ENCODE data around the gene PLCH2.

DNA sequence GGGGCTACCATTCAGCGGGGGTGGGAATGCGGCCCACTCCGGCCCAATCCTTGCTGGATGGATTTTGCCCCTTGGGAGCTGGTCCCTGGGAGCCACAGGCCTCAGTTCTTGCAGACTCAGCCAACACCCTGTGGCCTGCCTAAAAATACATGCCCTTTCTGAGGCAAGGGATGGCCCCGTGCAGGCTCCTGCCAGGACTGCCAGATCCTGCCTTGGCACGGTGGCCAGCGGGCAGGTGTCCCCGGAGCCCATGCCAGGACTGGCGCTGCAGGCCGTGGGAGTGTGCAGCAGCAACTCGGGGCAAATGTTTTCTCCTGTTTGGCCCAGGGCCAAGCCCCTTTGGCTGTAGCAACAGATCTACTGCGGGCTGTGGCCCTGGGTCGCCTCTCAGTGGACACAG, 51.9 kb downstream of the PLCH2 start:
- TF ChIP-seq, protein P1, sequence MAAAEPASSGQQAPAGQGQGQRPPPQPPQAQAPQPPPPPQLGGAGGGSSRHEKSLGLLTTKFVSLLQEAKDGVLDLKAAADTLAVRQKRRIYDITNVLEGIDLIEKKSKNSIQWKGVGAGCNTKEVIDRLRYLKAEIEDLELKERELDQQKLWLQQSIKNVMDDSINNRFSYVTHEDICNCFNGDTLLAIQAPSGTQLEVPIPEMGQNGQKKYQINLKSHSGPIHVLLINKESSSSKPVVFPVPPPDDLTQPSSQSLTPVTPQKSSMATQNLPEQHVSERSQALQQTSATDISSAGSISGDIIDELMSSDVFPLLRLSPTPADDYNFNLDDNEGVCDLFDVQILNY (CRISPR knock-in tag; conservative IDR thresholded peaks at IDR 0.05) = no peak
- no peak for TF ChIP-seq SRF (IDR thresholded peaks at IDR 0.05; ENCODE audit: low read depth, low read length)
- no peak for TF ChIP-seq BORCS8-MEF2B (CRISPR knock-in tag; IDR thresholded peaks at IDR 0.05)
- no peak for TF ChIP-seq HES4 (CRISPR knock-in tag; IDR thresholded peaks at IDR 0.05; ENCODE audit: borderline replicate concordance)
- TF ChIP-seq ZNF569 (CRISPR knock-in tag; IDR thresholded peaks at IDR 0.05; ENCODE audit: borderline replicate concordance) = no peak
- no peak for TF ChIP-seq SMARCC2 (IDR thresholded peaks at IDR 0.05)
- no peak for TF ChIP-seq ETV6 (CRISPR knock-in tag; conservative IDR thresholded peaks at IDR 0.05)
- no peak for TF ChIP-seq YY1 (IDR thresholded peaks at IDR 0.05; ENCODE audit: insufficient read depth, insufficient replicate concordance, low read depth, low read length)
- no peak for TF ChIP-seq HDAC2 (CRISPR knock-in tag; IDR thresholded peaks at IDR 0.05)
- TF ChIP-seq ELF1 (CRISPR knock-in tag; IDR thresholded peaks at IDR 0.05) = no peak
- no peak for TF ChIP-seq NR2F6 (IDR thresholded peaks at IDR 0.05)
- no peak for TF ChIP-seq NR2F6 (CRISPR knock-in tag; IDR thresholded peaks at IDR 0.05)

Data from HepG2 (cell line).